Rectal smooth muscle tissue (tissue), 1 donor: ENCODE data around the gene LPP.

Experiments used
- H3K27ac ChIP-seq: one replicate; pipeline ENCODE4 v1.7.0; 2013; ENCODE audit warnings: low read depth, low read length, inconsistent platforms
- H3K27me3 ChIP-seq: one replicate; pipeline ENCODE4 v1.7.0; 2013; ENCODE audit warnings: low read length; ENCODE audit not compliant: control insufficient read depth, insufficient read depth
- H3K36me3 ChIP-seq: one replicate; pipeline ENCODE4 v1.7.0; 2013; ENCODE audit warnings: low read length; ENCODE audit not compliant: control insufficient read depth, insufficient read depth
- H3K4me1 ChIP-seq: one replicate; pipeline ENCODE4 v1.7.0; 2013; ENCODE audit warnings: low read length; ENCODE audit not compliant: control insufficient read depth, insufficient read depth
- H3K4me3 ChIP-seq: one replicate; pipeline ENCODE4 v1.7.0; 2013; ENCODE audit warnings: low read length
- H3K9ac ChIP-seq: one replicate; pipeline ENCODE4 v1.7.0; 2013; ENCODE audit warnings: low read length

Gene LPP

GRCh38 chr3:188867691-188868265, 713.8 kb downstream of the LPP start:
- Histone ChIP-seq H3K9ac (no peak overlapping the region), H3K36me3 (no peaks in the 10 kb centered on the region), H3K4me1 (peaks cover 14% of the 10 kb centered on the region), H3K4me3 (no peak overlapping the region), H3K27ac (no peak overlapping the region), H3K27me3 (no peaks in the 10 kb centered on the region)

DNA sequence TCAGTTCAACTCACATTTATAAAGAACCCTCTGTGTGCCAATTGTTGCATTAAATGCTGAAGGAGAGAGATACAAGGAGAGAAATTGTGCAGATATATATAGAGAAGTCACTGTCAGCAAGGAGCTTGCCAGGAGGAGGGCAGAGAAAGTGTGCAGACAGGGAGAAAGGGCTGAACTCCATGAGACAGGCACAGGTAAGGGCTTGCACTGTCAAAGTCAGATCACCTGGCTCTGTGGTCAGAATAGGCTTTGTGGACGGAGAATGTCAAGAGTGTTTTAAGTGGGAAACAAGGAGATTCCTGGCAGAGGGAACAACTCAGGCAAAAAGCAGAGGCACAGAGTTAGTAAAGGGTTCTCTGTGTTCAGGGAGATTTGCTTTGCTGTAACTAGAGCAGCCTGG, 714.8 kb downstream of the LPP start:
- Histone ChIP-seq H3K36me3 (peaks cover 5% of the 10 kb centered on the region), H3K27ac (no peak overlapping the region)

DNA sequence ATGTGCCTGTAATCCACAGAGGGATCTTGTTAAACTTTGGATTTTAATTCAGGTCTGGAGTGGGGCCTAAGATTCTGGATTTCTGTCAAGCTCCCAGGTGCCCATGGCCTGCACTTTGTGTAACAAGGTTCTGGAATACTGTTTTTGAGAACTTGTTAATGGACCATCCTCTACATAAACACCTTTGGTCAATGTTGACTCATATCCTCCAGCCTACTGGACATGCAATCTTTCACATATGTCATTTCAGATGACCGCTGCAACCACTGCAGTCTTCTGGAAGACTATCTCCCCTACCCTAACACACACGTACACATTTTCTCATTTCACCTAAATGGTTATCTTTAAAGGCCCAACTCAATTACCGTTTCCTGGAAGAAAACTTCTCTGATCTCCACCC, 715.7 kb downstream of the LPP start:
- Histone ChIP-seq H3K27ac (no peak overlapping the region), H3K36me3 (peaks cover 9% of the 10 kb centered on the region), H3K27me3 (no peaks in the 10 kb centered on the region), H3K9ac (no peak overlapping the region), H3K4me3 (no peak overlapping the region), H3K4me1 (no peaks in the 10 kb centered on the region)

More for the DNA sequence above, 714.8 kb downstream of the LPP start:
- no peak overlapping the region for H3K4me3 ChIP-seq
- peaks cover 8% of the 10 kb centered on the region for H3K4me1 ChIP-seq
- no peak overlapping the region for H3K9ac ChIP-seq
- H3K27me3 ChIP-seq, result no peaks in the 10 kb centered on the region

GRCh38 chr3:188870431-188870830, 716.5 kb downstream of the LPP start:
- no peak overlapping the region for H3K4me3 ChIP-seq
- no peak overlapping the region for H3K27ac ChIP-seq
- H3K4me1 ChIP-seq, result no peaks in the 10 kb centered on the region
- peaks cover 12% of the 10 kb centered on the region for H3K36me3 ChIP-seq
- H3K27me3 ChIP-seq, result no peaks in the 10 kb centered on the region
- no peak overlapping the region for H3K9ac ChIP-seq

DNA sequence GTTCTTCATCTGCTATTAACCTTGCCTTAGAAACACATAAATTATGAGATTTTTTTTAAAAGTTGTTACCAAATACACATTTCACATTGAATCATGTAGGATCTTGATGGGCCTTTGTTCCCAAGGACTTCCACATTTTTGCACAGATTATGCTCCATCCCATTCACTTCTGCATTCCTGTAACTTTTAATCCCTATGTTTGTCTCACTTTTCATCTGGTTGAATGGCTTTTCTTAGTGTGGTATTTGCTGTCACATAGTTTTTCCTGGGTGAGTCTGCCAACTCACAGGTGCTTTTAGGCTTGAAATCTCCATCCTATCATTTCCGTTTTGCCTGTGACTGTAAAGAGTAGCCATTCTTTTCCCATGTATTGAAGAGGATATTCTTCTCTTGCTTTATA, 720.6 kb downstream of the LPP start:
- peaks cover 15% of the 10 kb centered on the region for H3K36me3 ChIP-seq
- H3K4me1 ChIP-seq, result no peaks in the 10 kb centered on the region
- H3K27ac ChIP-seq, result no peak overlapping the region
- no peaks in the 10 kb centered on the region for H3K27me3 ChIP-seq
- H3K9ac ChIP-seq, result no peak overlapping the region
- H3K4me3 ChIP-seq, result no peak overlapping the region

DNA sequence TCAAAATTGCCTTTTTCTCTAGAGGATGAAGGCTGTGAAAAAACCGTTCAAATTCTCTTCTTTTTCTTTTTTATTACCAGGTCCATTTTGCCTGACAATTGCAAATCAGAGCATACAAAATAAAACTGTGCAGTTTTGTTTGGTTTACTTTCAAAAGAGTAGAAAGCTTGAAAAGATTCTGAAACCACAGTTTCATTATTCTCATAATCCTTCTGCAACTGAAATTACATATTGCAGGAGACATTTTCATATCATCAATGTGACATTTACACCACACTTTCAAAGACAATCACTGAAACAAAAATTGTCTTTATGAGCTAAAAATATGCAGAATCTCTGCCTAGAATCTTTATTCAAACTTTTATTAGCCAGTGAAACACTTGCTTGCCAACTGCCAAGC, 721.5 kb downstream of the LPP start:
- Histone ChIP-seq H3K4me1 (no peaks in the 10 kb centered on the region), H3K27me3 (no peaks in the 10 kb centered on the region), H3K36me3 (peaks cover 15% of the 10 kb centered on the region), H3K27ac (no peak overlapping the region), H3K4me3 (no peak overlapping the region), H3K9ac (no peak overlapping the region)

- Histone ChIP-seq H3K4me3 (no peak overlapping the region), H3K27me3 (no peaks in the 10 kb centered on the region), H3K27ac (no peak overlapping the region), H3K9ac (no peak overlapping the region), H3K36me3 (peaks cover 15% of the 10 kb centered on the region), H3K4me1 (peaks cover 3% of the 10 kb centered on the region)
Observed at GRCh38 chr3:188876370-188876769, 722.4 kb downstream of the LPP start.

DNA sequence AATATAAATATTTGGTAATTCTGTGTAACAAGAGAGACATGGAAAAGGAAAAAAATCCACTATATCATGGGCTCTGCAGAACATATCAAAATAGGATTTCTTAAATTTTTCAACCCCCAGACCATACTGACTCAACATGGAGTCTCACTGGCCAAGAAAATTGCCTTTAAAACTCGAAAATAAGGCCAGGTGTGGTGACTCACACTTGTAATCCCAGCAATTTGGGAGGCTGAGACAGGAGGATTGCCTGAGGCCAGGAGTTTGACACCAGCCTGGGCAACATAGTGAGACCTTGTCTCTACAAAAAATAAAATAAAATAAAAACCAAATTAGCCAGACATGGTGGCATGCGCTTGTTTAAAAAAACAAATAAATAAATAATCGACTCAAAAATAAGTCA, 723.4 kb downstream of the LPP start:
- Histone ChIP-seq H3K9ac (no peak overlapping the region), H3K27ac (no peak overlapping the region), H3K4me3 (no peak overlapping the region), H3K27me3 (no peaks in the 10 kb centered on the region), H3K36me3 (peaks cover 17% of the 10 kb centered on the region), H3K4me1 (peaks cover 8% of the 10 kb centered on the region)

DNA sequence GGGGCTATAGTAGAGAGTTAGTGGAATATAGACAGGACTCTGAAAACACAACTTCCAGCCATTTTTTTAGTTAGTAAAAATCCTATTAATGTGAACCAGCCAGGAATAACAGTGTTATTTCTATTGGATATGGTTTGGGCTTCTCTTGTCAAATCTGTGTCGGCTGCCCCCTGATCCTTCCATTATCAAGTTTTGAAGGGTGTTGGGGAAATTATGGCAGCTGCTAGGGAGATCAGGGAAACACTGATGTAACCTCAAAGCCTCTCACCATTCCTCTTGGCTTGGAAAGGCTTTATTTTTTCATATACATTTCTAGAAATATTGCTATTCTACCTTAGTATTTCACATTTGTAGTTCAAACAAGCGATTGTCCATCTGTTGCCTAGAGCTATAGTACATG, 724.1 kb downstream of the LPP start:
- H3K4me1 ChIP-seq, result peaks cover 8% of the 10 kb centered on the region
- H3K27ac ChIP-seq, result no peak overlapping the region
- peaks cover 18% of the 10 kb centered on the region for H3K36me3 ChIP-seq
- H3K4me3 ChIP-seq, result no peak overlapping the region
- no peaks in the 10 kb centered on the region for H3K27me3 ChIP-seq
- no peak overlapping the region for H3K9ac ChIP-seq

DNA sequence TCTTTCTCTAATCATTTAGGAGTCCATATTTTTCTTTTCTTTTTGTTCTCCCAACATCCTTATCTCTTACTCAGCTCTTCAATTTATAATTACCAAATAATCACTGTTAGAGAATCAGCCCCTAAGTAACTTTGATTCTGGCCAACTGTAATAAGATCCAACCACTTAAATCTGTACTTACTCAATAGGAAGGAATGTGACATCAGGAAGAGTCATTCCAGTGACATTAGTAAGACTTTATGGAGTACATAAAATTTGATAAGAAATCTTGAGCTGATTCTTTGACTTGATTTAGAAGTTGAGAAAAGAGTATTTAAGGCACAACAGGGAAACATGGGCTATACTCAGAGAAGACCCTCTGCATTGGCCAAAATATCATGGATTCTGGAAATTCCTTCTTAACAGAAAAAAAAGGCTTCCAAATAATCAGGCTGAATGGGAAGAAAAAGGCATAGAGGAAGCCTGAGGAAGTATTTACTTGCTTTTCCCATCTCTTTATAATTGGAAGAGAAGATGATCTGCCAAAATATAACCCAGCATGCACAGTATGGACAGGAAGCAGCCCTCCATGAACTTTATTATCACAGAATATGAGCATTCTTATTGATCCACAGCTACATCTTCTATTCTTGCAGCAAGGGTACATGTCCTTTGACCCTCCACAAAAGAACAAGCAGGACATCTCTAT, 728.1 kb downstream of the LPP start:
- H3K36me3 ChIP-seq, result peaks cover 5% of the 10 kb centered on the region

GRCh38 chr3:188884299-188885043, 730.5 kb downstream of the LPP start:
- no peak overlapping the region for H3K9ac ChIP-seq
- H3K4me3 ChIP-seq, result no peak overlapping the region
- peaks cover 2% of the 10 kb centered on the region for H3K36me3 ChIP-seq
- H3K4me1 ChIP-seq, result peaks cover 8% of the 10 kb centered on the region
- H3K27me3 ChIP-seq, result no peaks in the 10 kb centered on the region
- H3K27ac ChIP-seq, result no peak overlapping the region

More for the DNA sequence above, 728.1 kb downstream of the LPP start:
- no peak overlapping the region for H3K27ac ChIP-seq
- no peak overlapping the region for H3K9ac ChIP-seq
- H3K27me3 ChIP-seq, result no peaks in the 10 kb centered on the region
- no peak overlapping the region for H3K4me3 ChIP-seq
- peaks cover 8% of the 10 kb centered on the region for H3K4me1 ChIP-seq

GRCh38 chr3:188888321-188889053, 734.5 kb downstream of the LPP start:
- H3K36me3 ChIP-seq, result no peaks in the 10 kb centered on the region
- H3K4me1 ChIP-seq, result no peaks in the 10 kb centered on the region
- no peak overlapping the region for H3K27ac ChIP-seq
- no peak overlapping the region for H3K9ac ChIP-seq
- no peaks in the 10 kb centered on the region for H3K27me3 ChIP-seq
- H3K4me3 ChIP-seq, result no peak overlapping the region
